HG03575 (cell line): ENCODE data around the gene NAB1.

Experiments
- ATAC-seq: cut with Tn5 transposase; IDR thresholded peaks from one replicate; pipeline ENCODE4 v1.9.1; 2021; ENCODE audit not compliant: unreplicated experiment, insufficient number of reproducible peaks, low FRiP score; ENCODE audit errors: extremely low read depth

Gene NAB1

DNA sequence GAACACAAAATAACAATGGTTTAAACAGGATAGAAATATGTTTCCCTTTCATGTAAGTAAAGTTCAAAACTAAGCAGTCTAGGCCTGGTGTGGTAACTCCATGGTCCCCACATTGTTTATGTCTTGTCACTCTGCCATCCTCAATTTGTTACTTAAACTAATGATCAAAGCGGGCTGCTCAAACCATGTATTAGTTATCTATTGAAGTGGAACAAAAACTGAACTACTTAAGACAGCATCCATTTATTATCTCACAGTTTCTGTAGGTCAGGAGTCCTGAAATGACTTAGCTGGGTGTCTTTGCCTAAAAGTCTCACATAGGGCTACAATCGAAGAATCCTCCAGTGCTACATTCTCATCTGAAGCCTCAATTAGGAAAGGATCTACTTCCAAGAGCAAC is 91.6 kb downstream of the NAB1 start:
- no peak for ATAC-seq
